UCSD-AML1 (cell line): ENCODE data around the gene ANO9.

Experiments used
- DNase-seq: peaks from one replicate; lab custom pipeline; 2025; ENCODE audit not compliant: unreplicated experiment; lab: John Stamatoyannopoulos, UW

The ANO9 gene, protein sequence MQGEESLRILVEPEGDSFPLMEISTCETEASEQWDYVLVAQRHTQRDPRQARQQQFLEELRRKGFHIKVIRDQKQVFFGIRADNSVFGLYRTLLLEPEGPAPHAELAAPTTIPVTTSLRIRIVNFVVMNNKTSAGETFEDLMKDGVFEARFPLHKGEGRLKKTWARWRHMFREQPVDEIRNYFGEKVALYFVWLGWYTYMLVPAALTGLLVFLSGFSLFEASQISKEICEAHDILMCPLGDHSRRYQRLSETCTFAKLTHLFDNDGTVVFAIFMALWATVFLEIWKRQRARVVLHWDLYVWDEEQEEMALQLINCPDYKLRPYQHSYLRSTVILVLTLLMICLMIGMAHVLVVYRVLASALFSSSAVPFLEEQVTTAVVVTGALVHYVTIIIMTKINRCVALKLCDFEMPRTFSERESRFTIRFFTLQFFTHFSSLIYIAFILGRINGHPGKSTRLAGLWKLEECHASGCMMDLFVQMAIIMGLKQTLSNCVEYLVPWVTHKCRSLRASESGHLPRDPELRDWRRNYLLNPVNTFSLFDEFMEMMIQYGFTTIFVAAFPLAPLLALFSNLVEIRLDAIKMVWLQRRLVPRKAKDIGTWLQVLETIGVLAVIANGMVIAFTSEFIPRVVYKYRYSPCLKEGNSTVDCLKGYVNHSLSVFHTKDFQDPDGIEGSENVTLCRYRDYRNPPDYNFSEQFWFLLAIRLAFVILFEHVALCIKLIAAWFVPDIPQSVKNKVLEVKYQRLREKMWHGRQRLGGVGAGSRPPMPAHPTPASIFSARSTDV

GRCh38 chr11:441418-442274, at the start of gene ANO9:
Gene ANO9, minus strand, starts transcription at chr11:442011. Its CDS starts 85 bp downstream, at chr11:441926.
- DNase-seq, result no peak

DNA sequence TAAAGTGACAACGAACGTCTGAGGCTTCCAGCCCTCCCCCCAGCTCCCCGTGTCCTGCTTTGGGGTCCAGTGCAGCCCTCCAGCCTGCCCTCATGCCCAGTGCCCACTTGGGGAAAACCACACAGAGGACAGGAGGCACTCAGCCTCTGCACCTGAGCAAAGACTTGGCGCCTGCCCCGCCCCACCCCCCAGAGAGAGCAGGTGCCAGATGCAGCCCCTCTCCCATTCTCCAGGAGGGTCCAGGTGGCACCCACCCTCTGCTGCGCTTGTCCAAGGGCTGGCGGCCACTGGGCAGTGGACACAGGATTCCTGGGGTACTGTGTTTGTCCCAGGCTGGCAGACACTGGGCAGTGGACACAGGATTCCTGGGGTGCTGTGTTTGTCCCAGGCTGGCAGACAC, 49.5 kb upstream of the ANO9 start:
- DNase-seq, result no peak

- DNase-seq, result no peak
Measured at GRCh38 chr11:490930-491260, 49.1 kb upstream of the ANO9 start.

- DNase-seq, result no peak
Measured at GRCh38 chr11:490186-490929, 48.5 kb upstream of the ANO9 start.

- DNase-seq, result no peak
Measured at GRCh38 chr11:489610-490185, 47.9 kb upstream of the ANO9 start.

DNA sequence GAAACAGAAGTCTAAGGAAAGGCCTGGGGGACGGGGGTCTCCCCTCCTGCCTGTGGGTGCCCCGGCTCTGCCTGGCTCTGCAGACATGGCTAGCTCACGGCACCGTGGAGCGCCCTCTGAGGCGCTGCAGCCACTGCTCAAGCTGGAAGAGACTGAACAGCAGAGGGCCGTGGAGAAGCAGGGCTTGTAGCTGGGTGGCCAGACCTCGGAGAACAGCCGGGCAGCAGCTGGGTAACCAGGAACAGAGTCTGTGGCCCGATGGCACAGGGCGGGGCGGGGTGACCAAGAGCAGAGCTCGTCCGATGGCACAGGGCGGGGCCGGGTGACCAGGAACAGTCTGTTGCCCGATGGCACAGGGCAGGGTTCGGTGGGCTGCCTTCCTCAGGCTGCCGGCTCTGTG, 47.2 kb upstream of the ANO9 start:
- no peak for DNase-seq

GRCh38 chr11:488579-488978, 46.8 kb upstream of the ANO9 start:
- DNase-seq, result no peak

GRCh38 chr11:488062-488461, 46.3 kb upstream of the ANO9 start:
- DNase-seq, result no peak

DNA sequence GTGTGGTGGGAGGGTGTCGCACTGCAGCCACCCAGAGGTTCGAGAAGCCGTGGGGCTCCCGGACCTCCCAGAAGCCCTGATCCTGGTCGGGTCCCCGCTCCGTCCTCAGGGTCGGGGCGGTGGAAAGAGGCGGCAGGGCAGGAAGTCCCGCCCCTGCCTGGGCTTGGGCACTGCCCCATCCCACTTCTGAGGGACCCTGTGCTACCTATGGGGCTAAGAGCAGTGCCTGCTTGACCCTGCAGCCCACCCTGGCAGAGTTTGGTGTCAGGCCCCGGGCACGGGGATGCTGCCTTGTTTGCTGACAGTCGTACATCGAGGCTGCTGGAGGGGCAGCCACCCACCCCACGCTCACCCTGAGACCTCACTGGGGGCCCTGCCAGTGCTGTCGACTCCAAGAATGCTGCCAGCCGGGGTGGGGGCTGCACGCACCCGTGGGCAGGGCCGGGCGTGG, 45.8 kb upstream of the ANO9 start:
- no peak for DNase-seq

DNA sequence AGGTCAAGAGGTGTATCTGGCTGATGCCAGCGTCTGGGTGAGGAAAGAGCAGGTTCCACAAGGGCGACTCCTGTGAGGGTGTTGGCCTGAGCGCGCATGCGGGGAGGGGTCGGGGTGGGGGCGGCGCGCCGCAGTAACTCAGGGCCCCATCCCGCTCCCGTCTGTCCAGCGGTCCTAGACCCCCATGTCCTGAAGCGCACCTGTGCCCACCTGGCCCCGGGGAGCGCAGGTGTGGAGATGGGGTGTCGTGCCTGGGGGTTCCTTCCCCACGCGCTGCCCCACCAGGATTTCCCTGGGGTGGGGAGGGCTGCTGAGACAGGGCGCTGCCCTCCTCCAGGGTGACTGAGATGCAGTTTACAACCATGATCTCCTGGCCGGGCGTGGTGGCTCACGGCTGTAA, 44.4 kb upstream of the ANO9 start:
- DNase-seq, result no peak

- no peak for DNase-seq
Measured at GRCh38 chr11:484616-485015, 42.8 kb upstream of the ANO9 start.

- DNase-seq, result no peak
Measured at GRCh38 chr11:479311-479710, 37.5 kb upstream of the ANO9 start.

DNA sequence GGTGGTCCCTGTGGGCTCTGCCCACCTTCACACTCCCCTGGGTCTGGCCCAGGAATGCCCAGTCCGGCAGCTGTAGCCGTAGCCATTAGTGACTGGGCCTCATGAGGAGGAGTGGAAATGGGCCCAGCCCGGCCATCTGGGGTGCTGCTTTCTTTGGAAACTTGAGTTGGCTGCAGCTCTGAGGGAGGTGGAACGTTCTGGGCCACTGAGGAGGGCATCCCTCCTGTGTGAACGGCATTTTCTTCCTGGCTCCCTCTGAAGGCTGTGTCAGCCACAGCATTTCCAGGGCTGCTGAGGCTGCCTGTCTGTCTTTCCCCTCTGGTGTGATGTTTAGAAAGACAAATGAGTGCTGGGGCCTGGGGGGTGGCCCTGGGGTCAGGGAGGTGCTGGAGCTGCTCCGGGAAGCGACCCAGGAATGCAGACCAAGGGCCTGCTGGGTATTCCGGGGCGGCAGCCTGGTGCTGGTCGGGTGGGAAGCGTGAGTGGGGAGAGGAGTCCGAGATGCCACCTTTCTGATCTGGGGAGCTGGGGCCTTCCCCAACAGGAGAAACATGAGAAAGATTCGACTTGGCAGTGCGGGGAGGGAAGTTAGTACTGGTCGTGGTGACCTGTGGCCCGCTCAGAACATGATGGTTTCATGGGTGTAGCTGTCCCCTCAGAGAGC, 35.4 kb upstream of the ANO9 start:
- no peak for DNase-seq

- no peak for DNase-seq
Measured at GRCh38 chr11:476416-476815, 34.6 kb upstream of the ANO9 start.

DNA sequence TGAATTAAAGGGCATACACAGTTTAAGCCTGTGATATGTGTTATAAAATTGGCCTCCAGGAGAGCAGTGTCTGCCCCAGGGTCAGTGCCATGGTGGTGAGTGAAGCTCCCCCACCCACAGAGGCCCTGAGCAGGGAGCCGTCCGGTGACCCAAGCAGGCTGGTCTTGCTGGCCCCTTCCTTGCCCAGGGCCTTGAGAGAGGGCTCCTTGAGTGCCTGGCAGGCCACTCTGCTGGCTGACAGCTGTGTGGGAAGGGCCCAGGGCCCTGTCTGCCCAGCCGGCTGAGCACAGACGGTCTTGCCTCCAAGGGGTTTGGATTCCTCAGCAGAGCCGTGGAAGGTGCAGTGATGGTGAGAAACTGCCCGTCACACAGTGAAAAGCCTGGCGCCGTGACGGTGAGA, 34.1 kb upstream of the ANO9 start:
- no peak for DNase-seq

- DNase-seq, result no peak
Measured at GRCh38 chr11:474914-475506, 33.2 kb upstream of the ANO9 start.

- DNase-seq, result no peak
Measured at GRCh38 chr11:473962-474785, 32.4 kb upstream of the ANO9 start.

GRCh38 chr11:473415-473814, 31.6 kb upstream of the ANO9 start:
- DNase-seq, result no peak

GRCh38 chr11:472816-473215, 31.0 kb upstream of the ANO9 start:
- DNase-seq, result no peak
